Measurements from ENCODE around the gene RGMA. TPM values are rescaled to one million over a fixed set of nuclear protein-coding genes. Genes with fewer than 3 reads are reported as not detected.

RGMA gene
- total RNA-seq, 1 donor from 2014 or later = 56.6 TPM

DNA sequence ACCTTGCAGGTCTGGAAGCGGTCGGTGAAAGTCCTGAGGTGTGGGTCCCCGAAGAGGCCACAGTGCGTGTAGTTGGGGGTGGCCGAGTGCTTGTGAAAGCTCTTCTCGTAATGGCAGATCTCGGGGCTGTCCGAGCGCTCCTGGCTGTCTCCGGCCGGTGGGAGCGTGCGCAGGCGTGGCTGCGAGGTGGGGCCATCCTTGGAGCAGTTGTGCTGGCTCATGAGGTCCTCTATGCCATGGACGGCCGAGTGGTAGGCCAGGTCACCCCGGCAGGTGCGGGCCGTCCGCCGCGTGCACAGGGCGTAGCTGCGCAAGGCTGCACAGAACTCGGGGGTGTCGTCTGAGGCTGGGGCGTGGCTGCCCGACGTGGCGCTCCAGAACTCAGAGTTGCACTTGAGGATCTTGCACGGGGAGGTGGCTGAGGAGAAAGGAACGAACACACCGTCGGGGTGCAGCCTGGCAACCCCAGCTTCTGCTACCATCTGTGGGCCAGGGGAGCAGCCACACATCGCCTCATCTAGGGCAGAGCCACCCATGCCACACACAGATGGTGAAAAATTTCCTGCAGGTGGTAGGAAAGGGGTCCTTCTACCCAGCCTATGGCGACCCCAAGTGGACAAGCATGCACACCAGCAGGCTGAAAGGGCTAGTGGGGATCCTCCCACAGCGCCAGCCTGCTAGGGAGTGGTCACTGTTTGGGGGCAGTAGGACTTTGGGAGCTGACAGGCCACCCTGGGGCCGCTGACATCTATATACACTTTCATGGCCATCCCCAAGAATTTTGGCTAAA lies 36.7 kb downstream of the RGMA start:
- Mint-ChIP-seq H3K4me1 (ENCODE audit: low read depth, unreplicated experiment) (peaks cover 9% of the 10 kb centered on the region), H3K9me3 (ENCODE audit: unreplicated experiment) (peaks cover 10% of the 10 kb centered on the region), H3K36me3 (ENCODE audit: unreplicated experiment) (peaks cover 8% of the 10 kb centered on the region), H3K27ac (ENCODE audit: unreplicated experiment) (no peak overlapping the region), H3K27me3 (ENCODE audit: unreplicated experiment) (peaks cover 10% of the 10 kb centered on the region), H3K4me3 (ENCODE audit: unreplicated experiment) (no peak overlapping the region)
- no peak for DNase-seq
- TF ChIP-seq, protein P1, sequence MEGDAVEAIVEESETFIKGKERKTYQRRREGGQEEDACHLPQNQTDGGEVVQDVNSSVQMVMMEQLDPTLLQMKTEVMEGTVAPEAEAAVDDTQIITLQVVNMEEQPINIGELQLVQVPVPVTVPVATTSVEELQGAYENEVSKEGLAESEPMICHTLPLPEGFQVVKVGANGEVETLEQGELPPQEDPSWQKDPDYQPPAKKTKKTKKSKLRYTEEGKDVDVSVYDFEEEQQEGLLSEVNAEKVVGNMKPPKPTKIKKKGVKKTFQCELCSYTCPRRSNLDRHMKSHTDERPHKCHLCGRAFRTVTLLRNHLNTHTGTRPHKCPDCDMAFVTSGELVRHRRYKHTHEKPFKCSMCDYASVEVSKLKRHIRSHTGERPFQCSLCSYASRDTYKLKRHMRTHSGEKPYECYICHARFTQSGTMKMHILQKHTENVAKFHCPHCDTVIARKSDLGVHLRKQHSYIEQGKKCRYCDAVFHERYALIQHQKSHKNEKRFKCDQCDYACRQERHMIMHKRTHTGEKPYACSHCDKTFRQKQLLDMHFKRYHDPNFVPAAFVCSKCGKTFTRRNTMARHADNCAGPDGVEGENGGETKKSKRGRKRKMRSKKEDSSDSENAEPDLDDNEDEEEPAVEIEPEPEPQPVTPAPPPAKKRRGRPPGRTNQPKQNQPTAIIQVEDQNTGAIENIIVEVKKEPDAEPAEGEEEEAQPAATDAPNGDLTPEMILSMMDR (IDR thresholded peaks at IDR 0.05; ENCODE audit: partially characterized antibody, unreplicated experiment) = no peak

DNA sequence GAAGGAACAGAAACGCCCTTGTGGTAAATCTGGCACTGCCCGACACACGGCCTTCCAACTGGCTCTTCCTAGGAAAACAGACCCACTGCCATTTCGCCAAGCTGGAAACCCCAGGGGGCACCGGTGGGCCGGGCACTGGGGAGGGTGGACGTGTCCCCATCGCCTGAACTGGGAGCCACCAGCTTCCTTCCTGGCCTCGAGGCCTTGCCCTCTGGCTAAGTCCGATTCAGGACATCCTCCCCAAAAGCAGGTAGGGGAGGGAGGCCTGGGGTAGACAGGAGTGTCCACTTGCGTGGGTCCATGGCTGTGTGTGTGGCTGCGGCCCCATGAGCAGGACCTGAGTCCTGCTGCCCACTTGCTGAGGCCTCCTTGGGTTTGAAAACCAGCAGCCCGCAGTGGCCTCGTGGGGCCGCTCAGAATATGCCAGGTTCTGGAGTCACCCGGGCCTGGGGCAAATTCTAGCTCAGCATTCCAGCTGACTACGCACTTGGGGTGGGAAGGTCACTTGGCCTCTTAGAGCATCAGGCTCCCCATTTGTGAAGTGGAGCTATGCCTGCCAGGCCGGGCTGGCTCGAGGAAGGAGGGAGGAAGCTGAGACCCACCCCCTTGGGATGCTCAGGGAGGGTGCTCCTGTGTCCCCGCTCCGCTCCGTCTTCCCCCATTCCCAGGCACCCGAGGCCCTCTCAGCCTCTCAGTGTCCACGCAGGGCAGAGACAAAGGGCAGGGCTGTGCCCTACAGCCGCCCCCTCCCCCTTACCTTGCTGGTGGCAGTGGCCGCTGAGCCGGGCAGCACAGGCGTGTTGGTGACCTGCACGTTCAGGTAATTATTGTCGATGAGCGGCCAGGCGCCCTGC lies 37.5 kb downstream of the RGMA start:
- Mint-ChIP-seq H3K27me3 (ENCODE audit: unreplicated experiment) (peaks cover 11% of the 10 kb centered on the region), H3K27ac (ENCODE audit: unreplicated experiment) (no peak overlapping the region), H3K36me3 (ENCODE audit: unreplicated experiment) (peaks cover 11% of the 10 kb centered on the region), H3K4me1 (ENCODE audit: low read depth, unreplicated experiment) (peaks cover 9% of the 10 kb centered on the region), H3K9me3 (ENCODE audit: unreplicated experiment) (peaks cover 10% of the 10 kb centered on the region), H3K4me3 (ENCODE audit: unreplicated experiment) (no peak overlapping the region)
- TF ChIP-seq, protein P1 (IDR thresholded peaks at IDR 0.05; ENCODE audit: partially characterized antibody, unreplicated experiment) = no peak
- no peak for DNase-seq

DNA sequence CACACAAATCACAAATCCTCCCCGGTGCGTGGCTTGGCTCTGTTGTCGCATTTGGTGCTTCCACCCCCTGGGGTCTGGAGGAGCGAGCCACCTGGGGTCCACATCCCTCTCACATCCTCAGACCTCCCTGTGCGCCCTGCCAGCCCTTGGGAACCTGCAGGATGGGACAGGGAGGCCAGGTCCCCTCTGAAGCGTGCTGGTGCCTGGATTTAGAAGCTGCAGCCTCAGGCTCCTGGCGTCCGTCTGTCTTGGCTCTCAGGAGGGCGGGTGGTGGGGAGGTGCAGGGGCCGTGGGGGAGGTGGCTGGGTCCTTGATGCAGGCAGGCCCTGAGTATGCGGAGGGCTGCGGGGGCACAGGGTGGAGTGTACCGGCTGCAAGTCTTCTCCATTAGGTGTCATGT lies 38.4 kb downstream of the RGMA start:
- H3K4me1 Mint-ChIP-seq (ENCODE audit: low read depth, unreplicated experiment) = peaks cover 9% of the 10 kb centered on the region
- peaks cover 18% of the 10 kb centered on the region for H3K9me3 Mint-ChIP-seq (ENCODE audit: unreplicated experiment)
- TF ChIP-seq, protein P1 (IDR thresholded peaks at IDR 0.05; ENCODE audit: partially characterized antibody, unreplicated experiment) = no peak
- peaks cover 19% of the 10 kb centered on the region for H3K36me3 Mint-ChIP-seq (ENCODE audit: unreplicated experiment)
- H3K27ac Mint-ChIP-seq (ENCODE audit: unreplicated experiment) = no peak overlapping the region
- DNase-seq = no peak
- H3K4me3 Mint-ChIP-seq (ENCODE audit: unreplicated experiment) = no peak overlapping the region
- H3K27me3 Mint-ChIP-seq (ENCODE audit: unreplicated experiment) = peaks cover 13% of the 10 kb centered on the region

DNA sequence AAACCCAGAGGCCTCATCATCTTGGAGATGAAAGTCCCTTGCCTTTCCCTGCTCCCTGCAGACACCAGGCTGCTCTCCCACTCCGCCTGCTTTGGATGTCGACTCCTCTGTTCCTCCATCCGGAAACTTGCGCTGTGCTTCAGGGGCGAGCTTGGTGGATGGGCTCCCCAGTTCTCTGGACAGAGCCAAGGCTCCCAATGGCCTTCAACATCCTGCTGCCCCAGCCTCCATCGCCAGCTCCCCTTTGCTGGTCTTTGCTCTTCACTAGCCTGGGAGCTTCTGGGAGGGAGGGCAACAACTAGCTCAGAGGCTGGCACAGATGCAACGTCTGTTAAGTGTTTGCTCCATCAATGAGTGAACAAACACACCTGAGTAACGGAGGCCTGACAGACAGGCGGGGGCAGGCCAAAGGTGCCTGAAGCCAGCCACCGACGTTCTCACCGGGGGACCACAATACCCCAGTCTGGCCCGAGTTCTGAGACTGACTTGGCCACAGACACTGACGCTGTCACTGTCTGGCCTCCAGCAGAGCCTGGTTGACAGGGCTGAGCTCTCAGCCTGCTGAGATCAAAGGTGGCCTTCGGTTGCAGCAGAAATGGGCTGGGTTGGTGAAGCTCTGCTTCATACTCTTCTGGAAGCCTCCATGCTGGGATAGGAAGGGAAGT lies 39.0 kb downstream of the RGMA start:
- TF ChIP-seq, protein P1 (IDR thresholded peaks at IDR 0.05; ENCODE audit: partially characterized antibody, unreplicated experiment) = no peak
- peaks cover 24% of the 10 kb centered on the region for H3K36me3 Mint-ChIP-seq (ENCODE audit: unreplicated experiment)

More for the DNA sequence above, 39.0 kb downstream of the RGMA start:
- Mint-ChIP-seq H3K9me3 (ENCODE audit: unreplicated experiment) (peaks cover 18% of the 10 kb centered on the region), H3K27ac (ENCODE audit: unreplicated experiment) (no peak overlapping the region), H3K27me3 (ENCODE audit: unreplicated experiment) (peaks cover 16% of the 10 kb centered on the region), H3K4me3 (ENCODE audit: unreplicated experiment) (no peak overlapping the region), H3K4me1 (ENCODE audit: low read depth, unreplicated experiment) (peaks cover 9% of the 10 kb centered on the region)
- no peak for DNase-seq

Measured in glutamatergic neuron (in vitro differentiated cells).